Measurements from ENCODE around the gene CYP4F11.
"Not testable (repeated sequence)": the region's sequence is repeated elsewhere in the genome, so short reads cannot be mapped to it uniquely, and the experiment has no call there.

CYP4F11 gene

DNA sequence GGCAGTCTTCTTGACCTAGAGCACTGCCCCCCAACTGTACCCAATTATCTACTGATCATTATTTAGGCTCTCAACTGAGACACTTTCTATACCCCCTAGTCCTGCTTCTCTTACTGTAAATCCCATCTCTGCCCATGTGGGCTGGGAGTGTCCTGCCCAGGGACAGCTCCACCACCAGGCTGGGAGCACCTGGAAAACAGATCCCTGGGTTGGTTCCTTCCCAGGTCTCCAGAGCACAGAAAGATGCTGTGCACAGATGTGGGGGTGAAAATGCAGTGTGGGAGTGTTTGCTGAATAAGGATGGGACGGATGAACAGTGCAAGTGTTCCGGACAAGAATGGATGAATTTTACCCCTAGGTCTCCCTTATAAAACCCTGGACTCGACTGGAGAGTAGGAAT, 49.2 kb downstream of the CYP4F11 start:
- Histone ChIP-seq H3K36me3 (no peaks in the 10 kb centered on the region), H3K9me3 (no peaks in the 10 kb centered on the region), H3K4me3 (ENCODE audit: low read depth in 1 of 2, low read length in 1 of 2) (no peak overlapping the region), H3K27me3 (no peaks in the 10 kb centered on the region), H3K4me1 (ENCODE audit: control insufficient read depth in 1 of 2, insufficient read depth in 1 of 2, low read depth in 1 of 2, low read length in 1 of 2) (no peaks in the 10 kb centered on the region), H3K27ac (no peak overlapping the region)
- TF ChIP-seq, protein P1, sequence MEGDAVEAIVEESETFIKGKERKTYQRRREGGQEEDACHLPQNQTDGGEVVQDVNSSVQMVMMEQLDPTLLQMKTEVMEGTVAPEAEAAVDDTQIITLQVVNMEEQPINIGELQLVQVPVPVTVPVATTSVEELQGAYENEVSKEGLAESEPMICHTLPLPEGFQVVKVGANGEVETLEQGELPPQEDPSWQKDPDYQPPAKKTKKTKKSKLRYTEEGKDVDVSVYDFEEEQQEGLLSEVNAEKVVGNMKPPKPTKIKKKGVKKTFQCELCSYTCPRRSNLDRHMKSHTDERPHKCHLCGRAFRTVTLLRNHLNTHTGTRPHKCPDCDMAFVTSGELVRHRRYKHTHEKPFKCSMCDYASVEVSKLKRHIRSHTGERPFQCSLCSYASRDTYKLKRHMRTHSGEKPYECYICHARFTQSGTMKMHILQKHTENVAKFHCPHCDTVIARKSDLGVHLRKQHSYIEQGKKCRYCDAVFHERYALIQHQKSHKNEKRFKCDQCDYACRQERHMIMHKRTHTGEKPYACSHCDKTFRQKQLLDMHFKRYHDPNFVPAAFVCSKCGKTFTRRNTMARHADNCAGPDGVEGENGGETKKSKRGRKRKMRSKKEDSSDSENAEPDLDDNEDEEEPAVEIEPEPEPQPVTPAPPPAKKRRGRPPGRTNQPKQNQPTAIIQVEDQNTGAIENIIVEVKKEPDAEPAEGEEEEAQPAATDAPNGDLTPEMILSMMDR (IDR thresholded peaks at IDR 0.05), result no peak

DNA sequence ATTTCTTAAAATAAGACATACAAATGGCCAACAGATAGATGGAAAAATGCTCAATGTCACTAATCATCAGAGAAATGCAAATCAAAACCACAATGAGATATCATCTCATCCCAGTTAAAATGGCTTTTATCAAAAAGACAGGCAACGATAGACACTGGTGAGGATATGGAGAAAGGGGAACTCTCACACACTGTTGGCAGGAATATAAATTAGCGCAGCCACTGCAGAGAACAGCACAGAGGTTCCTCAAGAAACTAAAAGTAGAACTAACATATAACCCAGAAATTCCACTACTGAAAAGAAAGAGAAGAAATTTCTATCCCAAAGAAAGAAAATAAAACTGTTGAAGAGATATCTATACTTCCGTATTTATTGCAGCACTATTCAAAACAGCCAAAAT, 51.0 kb downstream of the CYP4F11 start:
- H3K27me3 ChIP-seq; H3K4me3 ChIP-seq (ENCODE audit: low read depth in 1 of 2, low read length in 1 of 2); H3K4me1 ChIP-seq (ENCODE audit: control insufficient read depth in 1 of 2, insufficient read depth in 1 of 2, low read depth in 1 of 2, low read length in 1 of 2); H3K36me3 ChIP-seq; H3K27ac ChIP-seq; H3K9me3 ChIP-seq: not testable (repeated sequence)

DNA sequence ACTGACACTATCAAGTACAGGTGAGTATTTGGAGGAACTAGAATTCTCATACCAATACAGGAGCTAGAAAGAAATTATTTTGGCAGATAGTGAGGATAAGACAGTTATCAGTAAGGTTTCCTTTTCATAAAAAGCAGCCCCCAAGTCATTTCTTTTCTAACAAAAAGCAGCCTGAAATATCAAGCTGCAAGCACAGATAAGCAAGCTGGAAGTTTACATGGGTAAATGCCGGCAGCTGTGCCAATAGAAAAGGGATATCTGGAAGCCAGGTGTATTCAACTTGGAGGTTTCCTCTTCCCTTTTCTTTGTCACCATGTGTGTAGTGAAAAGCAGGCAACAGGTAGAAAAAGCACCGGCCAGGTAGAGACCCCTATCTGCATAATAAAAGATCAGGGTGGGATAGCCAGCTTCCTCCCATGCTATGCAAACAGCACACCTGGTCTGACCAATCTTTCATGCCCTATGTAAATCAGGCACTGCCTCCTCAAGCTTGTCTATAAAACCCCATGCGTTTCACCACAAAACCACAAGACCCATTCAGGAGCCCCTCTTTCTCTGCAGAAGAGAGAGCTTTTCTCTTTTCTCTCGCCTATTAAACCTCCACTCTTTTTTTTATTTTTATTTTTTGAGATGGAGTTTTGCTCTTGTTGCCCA, 59.4 kb downstream of the CYP4F11 start:
- Histone ChIP-seq H3K4me1 (ENCODE audit: control insufficient read depth in 1 of 2, insufficient read depth in 1 of 2, low read depth in 1 of 2, low read length in 1 of 2) (peaks cover 19 to 22% of the 10 kb centered on the region in 2 experiments), H3K4me3 (ENCODE audit: low read depth in 1 of 2, low read length in 1 of 2) (no peak overlapping the region), H3K27ac (no peak overlapping the region), H3K9me3 (no peaks in the 10 kb centered on the region), H3K27me3 (no peaks in the 10 kb centered on the region), H3K36me3 (no peaks in the 10 kb centered on the region)
- TF ChIP-seq, protein P1 (IDR thresholded peaks at IDR 0.05), result no peak

DNA sequence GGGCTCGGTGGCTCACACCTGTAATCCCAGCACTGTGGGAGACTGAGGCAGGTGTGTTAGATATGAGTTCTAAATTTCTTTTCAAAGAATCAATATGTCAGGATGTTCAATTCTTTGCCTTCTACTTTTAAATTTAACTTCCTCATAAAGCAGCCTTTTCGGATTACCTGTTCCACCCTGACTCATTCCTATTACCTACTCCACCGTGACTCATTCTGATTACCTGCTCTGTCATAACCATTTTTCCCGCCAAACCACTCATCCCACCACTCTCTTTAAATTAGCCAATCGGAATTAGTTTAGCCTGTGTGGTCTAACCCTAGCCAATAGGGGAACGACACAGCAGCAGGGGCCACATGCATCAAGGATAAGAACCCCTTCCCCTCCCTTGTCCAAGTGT, 60.6 kb downstream of the CYP4F11 start:
- peaks cover 30 to 33% of the 10 kb centered on the region in 2 experiments for H3K4me1 ChIP-seq (ENCODE audit: control insufficient read depth in 1 of 2, insufficient read depth in 1 of 2, low read depth in 1 of 2, low read length in 1 of 2)
- H3K36me3 ChIP-seq; H3K27me3 ChIP-seq; H3K27ac ChIP-seq; H3K4me3 ChIP-seq (ENCODE audit: low read depth in 1 of 2, low read length in 1 of 2); H3K9me3 ChIP-seq: not testable (repeated sequence)

DNA sequence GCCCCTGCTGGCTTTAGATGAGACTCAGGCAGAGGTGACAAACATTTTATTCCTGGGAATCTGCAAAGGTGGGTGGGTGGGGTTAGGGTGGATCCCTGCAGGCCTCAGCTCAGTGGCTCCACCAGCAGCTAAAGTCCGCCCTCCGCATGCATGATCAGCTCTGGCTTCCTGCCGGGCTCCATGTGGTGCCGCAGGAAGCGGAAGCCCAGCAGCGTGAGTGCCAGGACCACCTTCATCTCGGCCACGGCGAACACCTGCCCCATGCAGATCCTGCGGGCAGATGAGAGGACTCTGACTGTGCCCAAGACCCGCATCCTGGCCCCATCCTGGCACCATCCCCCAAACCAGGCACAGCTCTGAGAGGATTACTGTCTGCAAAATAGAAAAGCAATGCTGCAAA, 62.8 kb downstream of the CYP4F11 start:
- Histone ChIP-seq H3K4me3 (ENCODE audit: low read depth in 1 of 2, low read length in 1 of 2) (no peak overlapping the region), H3K36me3 (no peaks in the 10 kb centered on the region), H3K4me1 (ENCODE audit: control insufficient read depth in 1 of 2, insufficient read depth in 1 of 2, low read depth in 1 of 2, low read length in 1 of 2) (peaks cover 33% of the 10 kb centered on the region in 2 experiments), H3K27ac (peak overlapping the region; percentile 35), H3K27me3 (no peaks in the 10 kb centered on the region), H3K9me3 (no peaks in the 10 kb centered on the region)
- TF ChIP-seq, protein P1 (IDR thresholded peaks at IDR 0.05), result no peak

DNA sequence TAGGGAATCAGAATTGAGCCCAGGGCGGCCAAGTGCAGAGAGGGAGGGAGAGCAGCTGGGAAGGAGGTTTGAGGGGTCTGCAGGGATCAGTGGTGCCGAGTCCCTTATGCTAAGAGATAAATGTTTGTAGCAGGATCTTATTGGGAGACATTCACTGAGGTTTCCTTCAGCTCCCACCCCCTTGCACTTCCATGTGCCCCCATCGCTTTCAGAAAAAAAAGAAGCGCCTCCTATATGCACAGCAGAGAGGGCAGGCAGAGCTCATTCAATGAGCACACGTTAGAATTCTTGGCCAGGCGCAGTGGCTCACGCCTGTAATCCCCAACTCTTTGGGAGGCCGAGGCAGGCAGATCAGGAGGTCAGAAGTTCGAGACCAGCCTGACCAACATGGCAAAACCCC, 64.5 kb downstream of the CYP4F11 start:
- Histone ChIP-seq H3K27me3 (no peaks in the 10 kb centered on the region), H3K27ac (peak overlapping the region; percentile 7), H3K9me3 (no peaks in the 10 kb centered on the region), H3K36me3 (no peaks in the 10 kb centered on the region), H3K4me1 (ENCODE audit: control insufficient read depth in 1 of 2, insufficient read depth in 1 of 2, low read depth in 1 of 2, low read length in 1 of 2) (peaks cover 33% of the 10 kb centered on the region in 2 experiments), H3K4me3 (ENCODE audit: low read depth in 1 of 2, low read length in 1 of 2) (no peak overlapping the region)
- TF ChIP-seq, protein P1 (IDR thresholded peaks at IDR 0.05), result no peak

All from neutrophil (primary cell).